GM18907 (cell line): Measurements from ENCODE around the gene R3HCC1L.
A peak's percentile ranks its signal among the peaks of the same experiment; 100 is the strongest.
"Not testable (repeated sequence)": the region's sequence is repeated elsewhere in the genome, so short reads cannot be mapped to it uniquely, and the experiment has no call there.

Experiments
- ATAC-seq: cut with Tn5 transposase; IDR thresholded peaks from one replicate; pipeline ENCODE4 v1.9.1; 2021; ENCODE audit warnings: mild to moderate bottlenecking, moderate library complexity; ENCODE audit not compliant: unreplicated experiment

The R3HCC1L gene

GRCh38 chr10:98128802-98129201 lies 5.7 kb upstream of the R3HCC1L start:
- ATAC-seq = no peak

GRCh38 chr10:98131619-98132018 lies 2.8 kb upstream of the R3HCC1L start:
- no peak for ATAC-seq

DNA sequence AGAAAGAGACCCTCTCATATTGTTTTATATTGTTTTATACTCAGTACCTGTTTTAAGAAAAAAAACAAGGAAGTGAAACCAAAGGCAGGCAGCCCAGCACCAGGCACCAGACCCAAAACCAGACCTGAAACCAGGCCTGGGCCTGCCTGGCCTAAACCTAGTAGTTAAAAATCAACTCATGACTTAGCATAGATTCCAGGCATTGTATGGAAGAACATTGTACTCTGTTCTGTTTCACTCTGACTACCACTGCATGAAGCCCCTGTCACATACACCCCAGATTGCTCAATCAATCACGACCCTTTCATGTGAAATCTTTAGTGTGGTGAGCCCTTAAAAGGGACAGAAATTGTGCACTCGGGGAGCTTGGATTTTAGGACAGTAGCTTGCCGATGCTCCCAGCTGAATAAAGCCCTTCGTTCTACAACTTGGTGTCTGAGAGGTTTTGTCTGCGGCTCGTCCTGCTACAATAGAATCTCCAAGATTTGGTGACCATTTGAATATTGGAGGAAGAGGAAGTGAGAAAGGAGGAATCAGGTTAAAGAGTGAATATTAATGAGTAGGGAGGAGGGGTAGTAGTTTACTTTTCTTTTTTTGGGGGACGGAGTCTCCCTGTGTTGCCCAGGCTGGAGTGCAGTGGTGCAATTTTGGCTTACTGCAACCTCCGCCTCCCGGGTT lies 1.2 kb upstream of the R3HCC1L start:
- ATAC-seq = peak; percentile 65

GRCh38 chr10:98134117-98134430 lies 383 bp upstream of the R3HCC1L start:
- no peak for ATAC-seq

DNA sequence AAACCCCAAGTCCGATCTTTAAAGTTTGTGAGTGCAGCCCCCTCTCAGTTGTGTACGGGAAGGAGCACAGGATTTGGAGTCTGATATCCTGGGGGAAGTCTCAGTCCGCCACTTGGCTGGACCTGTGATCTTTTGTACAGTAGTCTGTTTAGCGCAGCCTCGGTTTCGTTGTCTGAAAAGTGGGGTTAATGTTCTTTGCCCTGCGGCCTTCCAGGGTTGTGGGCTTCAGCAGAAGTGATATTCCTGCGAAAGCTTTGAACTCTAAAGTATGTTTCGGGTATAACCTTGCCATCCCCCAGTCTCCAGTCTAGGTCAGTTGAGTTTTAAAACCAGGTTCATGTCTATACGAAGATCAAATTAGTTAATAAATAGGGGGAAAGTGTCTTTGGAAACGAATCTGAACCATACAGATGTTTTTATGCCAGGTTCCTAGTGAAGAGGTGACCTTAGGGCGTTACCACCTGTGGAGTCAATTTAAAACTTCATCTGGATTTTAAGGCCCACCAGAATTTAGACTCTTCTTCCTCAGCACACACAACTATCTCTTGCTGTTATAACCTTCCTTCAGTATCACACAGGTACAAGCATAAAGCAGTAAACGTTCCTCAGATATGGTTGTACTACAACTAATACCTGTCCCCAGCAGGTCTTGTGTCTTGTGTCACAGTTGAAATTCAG lies 904 bp downstream of the R3HCC1L start:
- ATAC-seq = no peak

DNA sequence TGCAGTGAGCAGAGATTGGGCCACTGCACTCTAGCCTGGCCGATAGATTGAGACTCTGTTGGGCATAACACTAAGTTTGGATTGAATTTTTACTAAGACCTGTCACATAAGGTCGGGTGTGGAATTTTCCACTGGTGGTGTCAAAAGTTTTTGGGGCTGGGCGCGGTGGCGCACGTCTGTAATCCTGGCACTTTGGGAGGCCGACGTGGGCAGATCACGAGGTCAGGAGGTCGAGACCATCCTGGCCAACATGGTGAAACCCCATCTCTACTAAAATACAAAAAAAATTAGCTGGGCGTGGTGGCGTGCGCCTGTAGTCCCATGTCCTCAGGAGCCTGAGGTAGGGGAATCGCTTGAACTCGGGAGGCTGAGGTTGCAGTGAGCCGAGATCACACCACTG lies 2.3 kb downstream of the R3HCC1L start:
- ATAC-seq = not testable (repeated sequence)

GRCh38 chr10:98138031-98138430 lies 3.6 kb downstream of the R3HCC1L start:
- no peak for ATAC-seq

- no peak for ATAC-seq
These were observed 5.0 kb downstream of the R3HCC1L start for GRCh38 chr10:98139431-98139830.

DNA sequence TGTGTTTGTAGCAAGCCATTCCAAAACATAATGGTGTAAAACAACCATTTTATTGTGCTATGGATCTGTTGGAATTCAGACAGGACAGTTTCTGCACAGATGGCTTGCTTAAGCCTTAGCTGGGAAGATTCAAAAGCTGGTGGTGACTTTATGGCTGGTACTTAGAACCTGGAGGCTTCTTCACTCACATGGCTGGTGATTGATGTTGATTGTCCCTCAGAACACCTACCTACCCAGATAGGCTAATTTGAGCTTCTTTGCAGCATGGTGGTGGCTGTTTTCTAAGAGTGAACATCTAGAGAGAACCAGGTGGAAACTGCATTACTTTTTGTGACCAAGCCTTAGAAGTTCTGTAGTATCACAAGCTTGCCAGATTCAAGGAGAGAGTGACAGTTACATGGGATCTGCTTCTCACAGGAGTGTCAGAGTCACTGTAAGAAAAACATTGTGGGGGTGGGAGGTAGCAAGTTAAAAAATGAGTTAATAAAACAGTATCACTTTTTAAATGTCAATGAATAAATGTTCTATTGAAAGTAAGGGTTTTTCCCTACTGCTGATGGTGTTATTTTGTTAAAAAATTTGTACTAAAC lies 7.1 kb downstream of the R3HCC1L start:
- ATAC-seq = no peak

DNA sequence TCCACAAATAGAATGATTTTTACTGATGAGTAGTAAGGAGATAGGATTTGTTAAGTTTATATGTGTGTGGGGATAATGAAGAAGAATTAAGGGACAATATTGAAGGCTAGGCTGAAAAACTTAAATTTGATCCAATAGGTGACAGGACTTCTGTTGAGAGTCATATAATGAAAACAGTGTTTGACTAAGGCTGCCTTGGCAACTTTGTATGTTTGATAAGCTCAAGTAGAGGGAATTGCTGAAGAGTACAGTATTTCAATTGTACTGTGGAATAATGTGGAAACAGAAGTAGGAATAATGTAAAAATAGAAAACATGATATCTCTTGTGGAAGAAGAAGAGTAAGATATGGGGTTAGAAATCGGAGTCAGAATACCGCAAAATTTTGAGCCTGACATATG lies 10.5 kb downstream of the R3HCC1L start:
- ATAC-seq = no peak

DNA sequence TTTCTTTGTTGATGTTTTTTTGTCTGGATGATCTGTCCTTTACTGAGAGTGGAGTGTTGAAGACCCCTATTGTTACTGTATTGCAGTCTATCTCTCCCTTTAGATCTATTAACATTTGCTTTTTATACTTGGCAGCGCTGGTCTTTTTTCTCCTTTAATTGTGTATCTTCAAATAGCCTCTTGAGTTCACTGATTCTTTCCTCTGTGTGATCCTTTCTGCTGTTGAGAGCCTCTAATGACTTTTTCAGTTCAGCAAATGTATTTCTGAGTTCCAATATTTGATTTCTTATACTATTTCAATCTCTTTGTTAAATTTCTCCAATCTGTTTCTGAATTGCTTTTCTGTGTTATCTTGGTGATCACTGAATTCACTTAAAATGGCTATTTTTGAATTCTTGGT lies 15.4 kb downstream of the R3HCC1L start:
- no peak for ATAC-seq

DNA sequence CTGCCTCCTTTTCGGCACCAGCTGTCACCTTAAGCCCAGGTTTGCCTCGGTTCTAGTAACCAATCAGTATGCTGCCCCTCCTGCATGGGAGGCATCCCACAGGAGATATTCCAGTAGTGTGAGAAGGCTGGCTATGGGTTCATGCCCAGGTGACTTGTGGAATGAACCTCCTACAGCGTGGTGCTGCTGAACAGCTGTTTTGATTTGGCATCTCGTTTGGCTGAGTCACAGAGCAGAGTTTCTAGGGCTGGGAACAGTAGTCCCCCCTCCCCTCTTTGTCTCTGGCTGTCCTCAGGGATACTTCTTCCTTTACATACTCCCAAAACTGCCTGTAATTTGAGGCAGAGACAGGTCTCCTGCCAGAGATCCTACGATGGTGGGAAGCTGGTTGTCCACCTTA lies 16.1 kb downstream of the R3HCC1L start:
- ATAC-seq = no peak

DNA sequence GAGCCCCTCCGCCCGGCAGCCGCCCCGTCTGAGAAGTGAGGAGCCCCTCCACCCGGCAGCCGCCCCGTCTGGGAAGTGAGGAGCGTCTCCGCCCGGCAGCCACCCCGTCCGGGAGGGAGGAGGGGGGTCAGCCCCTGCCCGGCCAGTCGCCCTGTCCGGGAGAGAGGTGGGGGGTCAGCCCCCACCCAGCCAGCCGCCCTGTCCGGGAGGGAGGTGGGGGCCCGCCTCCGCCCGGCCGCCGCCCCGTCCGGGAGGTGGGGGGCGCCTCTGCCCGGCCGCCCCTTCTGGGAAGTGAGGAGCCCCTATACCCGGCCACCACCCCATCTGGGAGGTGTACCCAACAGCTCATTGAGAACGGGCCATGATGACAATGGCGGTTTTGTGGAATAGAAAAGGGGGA lies 18.3 kb downstream of the R3HCC1L start:
- ATAC-seq = not testable (repeated sequence)

DNA sequence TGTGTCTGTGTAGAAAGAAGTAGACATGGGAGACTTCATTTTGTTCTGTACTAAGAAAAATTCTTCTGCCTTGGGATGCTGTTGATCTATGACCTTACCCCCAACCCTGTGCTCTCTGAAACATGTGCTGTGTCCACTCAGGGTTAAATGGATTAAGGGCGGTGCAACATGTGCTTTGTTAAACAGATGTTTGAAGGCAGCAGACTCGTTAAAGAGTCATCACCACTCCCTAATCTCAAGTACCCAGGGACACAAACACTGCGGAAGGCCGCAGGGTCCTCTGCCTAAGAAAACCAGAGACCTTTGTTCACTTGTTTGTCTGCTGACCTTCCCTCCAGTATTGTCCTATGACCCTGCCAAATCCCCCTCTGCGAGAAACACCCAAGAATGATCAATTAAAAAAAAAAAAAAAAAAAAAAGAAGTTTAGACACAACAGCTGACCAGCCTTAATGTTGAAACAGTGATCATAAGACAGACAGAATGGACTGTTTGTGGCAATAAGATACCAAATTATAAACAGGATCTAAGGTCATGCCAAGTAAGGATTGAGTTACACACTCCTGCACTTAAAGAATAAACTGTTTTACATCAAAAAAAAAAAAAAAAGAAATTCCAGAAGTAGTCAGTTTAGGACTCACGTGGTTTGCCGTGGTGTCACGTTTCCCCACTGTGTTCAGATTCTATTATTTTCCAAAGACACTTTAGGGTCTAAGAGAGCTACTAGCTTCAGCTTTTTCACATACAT lies 18.9 kb downstream of the R3HCC1L start:
- not testable (repeated sequence) for ATAC-seq

DNA sequence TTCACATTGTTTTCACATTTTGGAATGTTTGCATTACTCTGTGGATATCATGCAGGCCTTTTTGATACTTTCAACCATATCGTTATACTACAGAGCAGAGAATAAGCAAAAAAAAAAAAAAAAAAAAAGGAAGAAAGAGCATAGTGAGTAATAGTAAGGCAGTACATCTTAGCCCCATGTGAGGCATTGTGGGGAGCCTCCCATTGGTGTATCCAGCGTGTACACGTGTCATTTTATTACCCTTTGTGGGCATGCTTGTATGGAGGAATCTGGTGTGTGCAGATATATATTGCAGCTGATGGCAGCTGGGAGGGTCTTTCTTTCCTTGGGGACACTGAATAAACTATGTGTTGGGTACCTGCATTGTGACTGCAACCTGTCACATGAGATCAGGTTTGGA lies 19.6 kb downstream of the R3HCC1L start:
- ATAC-seq = no peak

- ATAC-seq = no peak
These were observed 24.1 kb downstream of the R3HCC1L start for GRCh38 chr10:98158576-98158975.

- no peak for ATAC-seq
These were observed 29.5 kb downstream of the R3HCC1L start for GRCh38 chr10:98163941-98164340.

- ATAC-seq = peak; percentile 66
These were observed 32.7 kb downstream of the R3HCC1L start for GRCh38 chr10:98167191-98167590.

DNA sequence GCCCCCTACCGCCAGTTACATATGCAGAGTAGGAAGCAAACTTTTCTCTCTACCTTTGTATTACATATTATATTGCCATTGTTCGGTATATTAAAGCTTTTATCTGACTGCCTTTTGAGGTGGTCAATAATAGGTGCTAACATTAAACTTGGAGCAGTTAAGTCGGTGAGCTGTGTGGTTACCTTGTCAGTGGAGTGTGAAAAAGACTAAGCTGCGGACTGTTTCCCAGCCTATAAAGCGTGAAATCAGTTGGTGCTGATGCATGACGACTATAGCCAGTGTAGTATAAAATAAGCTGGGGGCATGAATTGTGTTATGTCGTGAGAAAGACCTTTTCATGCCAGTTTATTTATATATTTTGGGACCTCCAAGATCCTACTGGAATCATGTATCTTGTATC lies 33.7 kb downstream of the R3HCC1L start:
- ATAC-seq = peak; percentile 69

- ATAC-seq = no peak
These were observed 34.3 kb downstream of the R3HCC1L start for GRCh38 chr10:98168766-98169165.

DNA sequence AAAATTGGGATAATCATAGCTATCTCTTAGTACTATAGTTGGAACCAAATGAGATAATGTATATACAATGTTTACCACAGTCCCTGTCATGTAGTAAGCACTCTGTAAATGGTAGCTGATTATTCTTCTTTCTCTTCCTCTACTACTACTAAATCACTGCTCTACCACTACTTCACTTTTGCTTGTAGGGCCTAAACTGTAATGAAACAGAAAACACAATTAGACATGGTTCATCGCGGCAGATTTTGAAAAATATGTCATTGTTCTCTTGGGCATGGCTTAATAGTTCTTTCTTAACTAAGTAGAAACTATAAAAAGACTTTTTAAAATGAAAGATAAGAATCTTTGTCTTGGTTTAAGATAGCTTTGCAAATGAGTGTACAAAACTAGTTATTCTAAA lies 34.9 kb downstream of the R3HCC1L start:
- ATAC-seq = peak; percentile 33
